AG10803 (cell line): ENCODE data around the gene ACOT8.

ENCODE experiments used
- DNase-seq: peaks from one replicate; pipeline ENCODE4 v3.0.0; 2010; ENCODE audit warnings: low read depth
- H3K4me3 ChIP-seq: 2 replicates; pipeline ENCODE4 v1.5.1; 2011; ENCODE audit warnings: mild to moderate bottlenecking, low read length, control low read depth
- TF ChIP-seq, protein P1 (sequence below): conservative IDR thresholded peaks from 2 replicates; pipeline ENCODE4 v1.5.1; 2011; ENCODE audit warnings: mild to moderate bottlenecking, low read length, control low read depth, inconsistent platforms

ACOT8 gene

DNA sequence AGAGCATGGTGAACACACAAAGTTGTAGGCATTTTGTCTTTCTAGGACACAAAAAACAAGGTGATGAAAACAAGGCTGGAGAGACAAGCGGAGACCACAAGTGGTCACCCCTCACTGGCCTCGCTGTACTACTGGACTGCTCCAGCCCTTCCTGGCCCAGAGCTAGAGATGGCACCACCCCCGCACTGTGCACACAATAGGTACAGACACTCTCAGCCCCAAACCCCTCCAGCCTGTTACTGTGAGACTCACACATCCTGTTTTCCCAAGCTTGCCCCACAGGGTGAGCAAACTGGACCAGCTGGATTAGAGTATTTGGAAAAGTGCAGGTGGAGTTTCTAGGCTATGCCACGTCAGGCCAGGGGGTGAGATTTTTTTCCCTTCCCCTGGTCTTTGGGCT, 15.4 kb upstream of the ACOT8 start:
- no peak for DNase-seq
- no peak overlapping the region for H3K4me3 ChIP-seq
- TF ChIP-seq, protein P1, sequence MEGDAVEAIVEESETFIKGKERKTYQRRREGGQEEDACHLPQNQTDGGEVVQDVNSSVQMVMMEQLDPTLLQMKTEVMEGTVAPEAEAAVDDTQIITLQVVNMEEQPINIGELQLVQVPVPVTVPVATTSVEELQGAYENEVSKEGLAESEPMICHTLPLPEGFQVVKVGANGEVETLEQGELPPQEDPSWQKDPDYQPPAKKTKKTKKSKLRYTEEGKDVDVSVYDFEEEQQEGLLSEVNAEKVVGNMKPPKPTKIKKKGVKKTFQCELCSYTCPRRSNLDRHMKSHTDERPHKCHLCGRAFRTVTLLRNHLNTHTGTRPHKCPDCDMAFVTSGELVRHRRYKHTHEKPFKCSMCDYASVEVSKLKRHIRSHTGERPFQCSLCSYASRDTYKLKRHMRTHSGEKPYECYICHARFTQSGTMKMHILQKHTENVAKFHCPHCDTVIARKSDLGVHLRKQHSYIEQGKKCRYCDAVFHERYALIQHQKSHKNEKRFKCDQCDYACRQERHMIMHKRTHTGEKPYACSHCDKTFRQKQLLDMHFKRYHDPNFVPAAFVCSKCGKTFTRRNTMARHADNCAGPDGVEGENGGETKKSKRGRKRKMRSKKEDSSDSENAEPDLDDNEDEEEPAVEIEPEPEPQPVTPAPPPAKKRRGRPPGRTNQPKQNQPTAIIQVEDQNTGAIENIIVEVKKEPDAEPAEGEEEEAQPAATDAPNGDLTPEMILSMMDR = no peak

- TF ChIP-seq, protein P1 = no peak
- H3K4me3 ChIP-seq = no peak overlapping the region
- DNase-seq = peak; percentile 72
These were observed 10.6 kb upstream of the ACOT8 start for GRCh38 chr20:45867819-45868176.

GRCh38 chr20:45867136-45867818, 10.1 kb upstream of the ACOT8 start:
- TF ChIP-seq, protein P1 = no peak
- no peak overlapping the region for H3K4me3 ChIP-seq
- DNase-seq = no peak

DNA sequence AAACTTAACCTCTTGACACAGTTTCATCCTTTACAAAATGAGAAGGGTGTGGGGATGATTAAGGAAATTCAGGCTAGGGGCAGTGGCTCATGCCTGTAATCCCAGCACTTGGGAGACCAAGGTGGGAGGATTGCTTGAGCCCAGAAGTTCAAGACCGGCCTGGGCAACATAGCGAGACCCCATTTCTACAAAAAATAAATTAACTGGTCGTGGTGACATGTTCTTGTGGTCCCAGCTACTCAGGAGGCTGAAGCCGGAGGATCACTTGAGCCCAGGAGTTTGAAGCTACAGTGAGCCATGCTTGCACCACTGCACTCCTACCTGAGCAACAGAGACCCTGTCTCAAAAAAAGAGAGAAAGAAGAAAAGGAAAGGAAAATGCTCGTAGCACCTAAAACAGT, 9.3 kb upstream of the ACOT8 start:
- TF ChIP-seq, protein P1 = no peak
- no peak for DNase-seq
- no peak overlapping the region for H3K4me3 ChIP-seq

DNA sequence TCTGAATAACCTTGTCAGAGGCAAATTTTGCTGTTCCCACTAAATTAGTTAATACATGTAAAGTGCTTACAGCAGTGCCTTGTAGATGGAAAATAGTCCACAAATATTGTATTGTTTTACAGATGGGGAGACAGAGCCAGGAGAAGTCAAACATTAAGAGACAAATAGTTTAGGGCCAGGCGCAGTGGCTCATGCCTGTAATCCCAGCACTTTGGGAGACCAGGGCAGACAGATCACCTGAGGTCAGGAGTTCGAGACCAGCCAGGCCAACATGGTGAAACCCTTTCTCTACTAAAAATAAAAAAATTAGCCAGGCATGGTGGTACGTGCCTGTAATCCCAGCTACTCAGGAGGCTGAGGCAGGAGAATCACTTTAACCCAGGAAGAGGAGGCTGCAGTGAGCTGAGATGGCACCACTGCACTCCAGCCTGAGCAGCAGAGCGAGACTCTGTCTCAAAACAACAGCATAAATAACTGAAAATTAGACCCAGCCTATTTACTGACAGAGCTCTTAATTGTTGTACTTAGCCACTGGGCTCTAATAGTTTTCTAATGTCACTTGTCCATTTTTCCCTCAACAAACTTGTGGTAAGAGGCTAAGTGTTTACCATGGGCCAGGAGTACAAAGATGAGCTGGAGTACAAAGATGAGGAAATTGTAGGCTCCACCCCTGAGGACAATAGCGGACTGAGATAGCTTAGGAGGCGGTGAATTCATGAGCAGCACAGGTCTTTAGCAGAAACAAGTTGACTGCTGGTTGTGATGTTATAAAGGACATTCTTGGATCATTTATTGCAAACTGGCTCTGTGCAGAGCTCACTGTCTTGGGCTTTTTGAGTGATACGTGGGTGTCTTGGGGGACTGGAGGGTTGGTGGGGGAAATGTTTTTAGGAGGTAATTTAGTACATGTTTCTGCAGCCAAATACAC, 6.6 kb upstream of the ACOT8 start:
- H3K4me3 ChIP-seq = no peak overlapping the region
- no peak for DNase-seq
- TF ChIP-seq, protein P1 = no peak

DNA sequence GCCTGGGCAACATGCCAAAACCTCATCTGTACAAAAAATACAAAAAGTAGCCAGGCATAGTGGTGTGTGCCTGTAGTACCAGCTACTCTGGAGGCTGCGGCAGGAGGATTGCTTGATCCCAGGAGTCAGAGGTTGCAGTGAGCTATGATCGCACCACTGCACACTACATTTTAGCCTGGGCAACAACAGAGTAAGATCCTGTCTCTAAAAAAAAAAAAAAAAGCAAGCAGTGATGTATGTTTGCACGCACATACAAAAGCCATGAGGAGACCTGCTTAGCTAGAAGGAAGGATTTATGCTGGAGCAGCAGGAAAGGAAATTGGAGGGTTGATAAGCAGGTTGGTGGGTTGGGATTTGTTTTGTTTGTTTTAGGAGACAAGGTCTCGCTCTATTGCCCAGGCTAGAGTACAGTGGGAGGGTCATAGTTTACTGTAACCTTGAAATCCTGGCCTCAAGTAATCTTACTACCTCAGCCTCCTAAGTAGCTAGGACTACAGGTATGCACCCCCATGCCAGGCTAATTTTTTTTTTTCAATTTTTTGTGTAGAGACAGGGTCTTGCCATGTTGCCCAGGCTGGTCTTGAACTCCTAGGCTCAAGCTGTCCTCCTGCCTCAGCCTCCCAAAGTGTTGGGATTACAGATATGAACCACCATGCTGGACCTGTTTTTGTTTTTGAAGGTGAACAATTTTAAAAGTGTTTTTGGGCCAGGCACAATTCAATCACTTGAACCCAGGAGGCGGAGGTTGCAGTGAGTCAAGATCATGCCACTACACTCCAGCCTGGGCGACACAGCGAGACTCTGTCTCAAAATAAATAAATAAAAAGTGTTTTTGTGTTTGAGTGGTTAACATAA, 4.3 kb upstream of the ACOT8 start:
- no peak overlapping the region for H3K4me3 ChIP-seq
- DNase-seq = no peak
- TF ChIP-seq, protein P1 = no peak
